Measurements from ENCODE around the gene ARHGEF1. TPM values are rescaled to one million over a fixed set of nuclear protein-coding genes. Genes with fewer than 3 reads are reported as not detected.

ARHGEF1 gene
- total RNA-seq, 1 donor from 2014 or later, result 112 TPM

DNA sequence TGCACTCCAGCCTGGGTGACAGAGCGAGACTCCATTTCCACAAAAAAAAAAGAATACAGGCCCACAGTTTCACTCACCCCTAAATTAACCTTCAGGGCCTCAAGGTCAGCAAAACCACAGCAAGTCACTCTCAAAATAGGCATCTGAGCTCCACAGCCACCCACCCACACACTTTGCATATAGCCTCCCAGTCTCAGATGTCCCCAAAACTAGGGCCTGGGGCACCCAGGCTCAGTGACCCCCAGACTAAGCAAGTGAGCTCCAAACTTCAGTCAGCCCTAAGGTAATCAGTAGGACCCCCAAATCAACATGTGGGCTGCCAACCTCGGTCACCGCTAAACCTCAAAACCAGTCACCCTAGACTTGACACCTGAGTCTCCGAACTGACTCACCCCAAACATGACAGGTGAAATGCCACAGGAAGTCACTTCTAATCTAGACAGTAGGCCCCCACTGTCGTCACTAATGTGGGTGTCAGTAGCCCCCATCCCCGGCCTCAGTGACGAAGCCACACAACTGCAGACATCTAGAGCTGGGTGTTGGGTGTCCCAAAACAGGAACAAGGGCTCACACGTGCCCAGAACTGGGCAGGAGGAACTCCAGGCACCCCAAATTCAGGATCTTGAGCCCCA lies 62.3 kb downstream of the ARHGEF1 start:
- no peak for DNase-seq (ENCODE audit: extremely low read depth, low read depth, low spot score)

DNA sequence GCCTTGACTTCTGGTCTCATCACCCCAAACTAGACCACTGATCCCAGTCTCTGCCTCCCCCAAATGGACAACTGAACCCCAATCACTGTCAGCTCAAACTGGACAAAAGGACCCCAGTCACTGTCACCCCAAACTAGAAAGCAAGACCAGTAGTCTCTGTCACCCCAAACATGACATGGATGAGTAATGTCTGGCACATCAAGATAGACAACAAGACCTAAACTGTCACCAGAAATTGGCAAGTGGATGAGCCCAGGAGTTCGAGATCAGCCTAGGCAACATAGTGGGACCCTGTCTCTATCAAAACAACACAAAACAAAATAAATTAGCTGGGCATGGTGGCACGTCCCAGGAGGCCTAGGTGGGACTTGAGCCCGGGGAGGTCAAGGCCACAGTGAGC lies 64.1 kb downstream of the ARHGEF1 start:
- DNase-seq (ENCODE audit: extremely low read depth, low read depth, low spot score), result no peak

DNA sequence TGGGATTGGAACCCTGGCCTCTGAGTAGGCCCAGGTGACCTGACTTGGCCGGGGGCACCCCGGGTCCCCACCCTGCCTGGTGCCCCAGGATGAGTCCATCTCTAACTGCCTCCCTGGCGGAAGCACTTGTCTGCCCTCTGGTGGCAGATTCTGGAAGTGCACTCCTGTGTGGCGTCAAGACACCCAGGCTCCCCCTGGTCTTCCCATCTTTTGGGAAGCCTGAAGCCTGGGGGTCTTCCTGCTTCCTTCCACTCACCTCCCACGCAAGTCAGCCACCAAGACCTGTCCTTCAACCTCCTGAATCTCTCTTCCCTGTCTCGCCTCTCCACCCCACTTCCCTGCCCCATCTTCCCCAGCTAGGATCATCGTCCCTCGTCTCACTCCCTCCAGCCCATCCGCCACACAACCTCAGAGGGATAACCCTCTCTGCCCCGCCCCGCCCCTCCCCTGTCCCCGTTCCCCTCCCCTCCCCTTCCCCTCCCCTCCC lies 68.7 kb downstream of the ARHGEF1 start:
- no peak for DNase-seq (ENCODE audit: extremely low read depth, low read depth, low spot score)

- no peak for DNase-seq (ENCODE audit: extremely low read depth, low read depth, low spot score)
Observed at GRCh38 chr19:41955521-41955920, 72.5 kb downstream of the ARHGEF1 start.

DNA sequence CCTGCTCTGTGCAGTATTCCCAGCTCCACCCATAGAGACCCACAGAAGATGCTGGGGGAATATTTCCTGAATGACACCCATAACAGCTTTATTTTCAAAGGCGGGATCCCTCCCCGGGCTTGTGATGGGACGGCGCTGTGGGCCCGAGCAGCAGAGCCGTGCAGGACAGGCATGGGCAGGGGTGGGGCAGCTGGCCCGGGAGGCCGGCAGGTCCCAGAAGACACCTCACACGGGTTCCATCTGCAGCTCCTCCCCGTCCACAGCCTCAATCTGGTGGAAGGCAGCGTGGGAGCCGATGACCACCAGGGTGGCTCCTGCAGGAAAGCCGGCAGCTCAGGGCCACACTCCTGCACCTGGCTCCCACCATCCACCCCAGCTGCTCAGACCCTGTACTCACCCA lies 73.6 kb downstream of the ARHGEF1 start:
- DNase-seq (ENCODE audit: extremely low read depth, low read depth, low spot score), result no peak

Other genes with a start within 250 kb of the ARHGEF1 start
- not detected in 2 replicates for gene CEACAM7, start 194.9 kb upstream of the ARHGEF1 start, total RNA-seq
- not detected in 2 replicates for gene CEACAM5, start 174.6 kb upstream of the ARHGEF1 start, total RNA-seq
- gene CEACAM6, start 127.7 kb upstream of the ARHGEF1 start, total RNA-seq, result not detected in 2 replicates
- gene CEACAM3, start 86.6 kb upstream of the ARHGEF1 start, total RNA-seq, result not detected in 2 replicates
- not detected in 2 replicates for gene LYPD4, start 38.5 kb upstream of the ARHGEF1 start, total RNA-seq
- gene DMRTC2, start 38.1 kb upstream of the ARHGEF1 start, total RNA-seq, result not detected in 2 replicates
- gene RPS19, start 22.9 kb upstream of the ARHGEF1 start, total RNA-seq, result 1,545 and 1,877 TPM in 2 replicates
- gene CD79A, start 5.9 kb upstream of the ARHGEF1 start, total RNA-seq, result 0.47 TPM in 1 of 2 replicates, not detected in the other
- not detected in 2 replicates for gene ERFL, start 45.3 kb downstream of the ARHGEF1 start, total RNA-seq
- gene RABAC1, start 76.1 kb downstream of the ARHGEF1 start, total RNA-seq, result 232 and 270 TPM in 2 replicates
- 0.06 TPM in 1 of 2 replicates, not detected in the other for gene ATP1A3, start 111.0 kb downstream of the ARHGEF1 start, total RNA-seq
- gene GRIK5, start 187.0 kb downstream of the ARHGEF1 start, total RNA-seq, result 0.23 TPM in 1 of 2 replicates, not detected in the other
- gene ZNF574, start 193.0 kb downstream of the ARHGEF1 start, total RNA-seq, result 16.2 and 20.4 TPM in 2 replicates
- gene POU2F2, start 249.3 kb downstream of the ARHGEF1 start, total RNA-seq, result 7.4 and 10.7 TPM in 2 replicates

All from glomerular endothelial cell (primary cell).